H1 (cell line): Measurements from ENCODE around the gene IL10RA. TPM values are rescaled to one million over a fixed set of nuclear protein-coding genes. Genes with fewer than 3 reads are reported as not detected.

Source experiments
- ATF2 ChIP-seq: IDR thresholded peaks from 2 replicates; pipeline ENCODE4 v1.6.1; 2012; ENCODE audit warnings: low read length, inconsistent platforms
- EZH2 ChIP-seq: fragments of 200-600 bp; sonication (generic); IDR thresholded peaks from 2 replicates; pipeline ENCODE4 v1.7.1; 2012; ENCODE audit warnings: low read depth, mild to moderate bottlenecking, moderate library complexity, low read length, inconsistent platforms; ENCODE audit not compliant: severe bottlenecking
- FOSL1 ChIP-seq: IDR thresholded peaks from 2 replicates; pipeline ENCODE4 v1.6.1; 2011; ENCODE audit warnings: mild to moderate bottlenecking, low read depth, low read length, moderate library complexity; ENCODE audit not compliant: insufficient read depth
- MAFK ChIP-seq: IDR thresholded peaks from 2 replicates; pipeline ENCODE4 v1.6.1; 2012; ENCODE audit warnings: low read depth, mild to moderate bottlenecking, improper control_type of control experiment, low read length
- SIRT6 ChIP-seq: IDR thresholded peaks from one replicate; pipeline ENCODE4 v1.7.1; 2012; ENCODE audit warnings: low read length, inconsistent platforms
- SP4 ChIP-seq: IDR thresholded peaks from 2 replicates; pipeline ENCODE4 v1.6.1; 2012; ENCODE audit warnings: low read length, inconsistent platforms
- TEAD4 ChIP-seq: IDR thresholded peaks from 2 replicates; pipeline ENCODE4 v1.6.1; 2012; ENCODE audit warnings: low read depth, low read length, inconsistent platforms, mixed read lengths
- polyA plus RNA-seq, 7 experiments: library from polyadenylated mRNA; depleted of rRNA in 3 of 7; stranded (reverse) in 5 of 7; unstranded in 2 of 7; fragments of >200 nt in 5 of 7; fragments of 200-250 nt in 2 of 7; gene quantifications; 1 replicate in 5 of 7; 2 replicates in 1 of 7; 4 replicates in 1 of 7; pipeline versions ENCODE4 v1.2.1 to v1.2.3, GENCODE V29; 2011 to 2013; ENCODE audit warnings: missing spikeins in 2 of 7, mixed read lengths in 2 of 7
- total RNA-seq: library from RNA; stranded (reverse); fragmentation: NEBNext Ultra II Directional; extraction: Animal tissue kit (Norgen Biotek cat#: 25700); gene quantifications from 2 replicates; pipeline ENCODE4 v1.2.1, GENCODE V29; 2021
- TF ChIP-seq, protein P1 (sequence below): IDR thresholded peaks from 2 replicates; pipeline ENCODE4 v1.6.1; 2012; ENCODE audit warnings: inconsistent platforms

Gene IL10RA
- total and polyA plus RNA-seq, 2 of the 8 experiments (the other 6 are each of a cell fraction or from before 2014, with no cell fraction given): 0.05 to 0.11 TPM

DNA sequence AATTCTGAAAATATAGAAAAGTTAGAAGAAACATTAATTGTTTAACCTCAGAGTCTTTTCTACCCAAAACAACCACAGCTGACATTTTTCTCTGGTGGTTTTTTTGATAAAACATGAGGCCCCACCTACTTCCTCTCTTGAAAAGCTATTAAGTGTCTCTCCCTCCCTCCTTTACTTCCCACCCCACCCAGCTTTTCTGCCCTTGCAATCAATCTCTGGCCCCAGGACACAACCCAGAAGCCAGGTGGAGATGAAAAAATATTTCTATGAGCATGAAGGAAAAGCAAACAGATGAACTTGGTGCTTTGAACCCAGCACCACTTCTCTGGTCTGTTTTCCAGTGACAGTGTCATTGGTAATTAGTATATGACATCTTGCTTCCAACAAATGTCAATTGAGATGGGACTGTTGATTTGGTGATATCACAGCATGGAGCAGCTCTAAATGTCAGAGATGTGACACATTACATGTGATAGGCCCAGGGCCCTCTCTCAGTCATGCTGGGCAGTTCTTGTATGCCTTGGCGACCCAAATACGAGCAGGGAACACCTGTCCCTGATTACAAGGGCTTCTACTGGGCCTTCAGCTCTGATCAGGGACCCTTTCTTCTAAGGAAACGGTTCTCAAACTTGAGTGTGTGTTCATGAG is 33.0 kb upstream of the IL10RA start (continued):
- TF ChIP-seq FOSL1: no peak
- TF ChIP-seq EZH2: no peak
- no peak for TF ChIP-seq SIRT6
- TF ChIP-seq ATF2: no peak
- TF ChIP-seq MAFK: no peak
- TF ChIP-seq, protein P1, sequence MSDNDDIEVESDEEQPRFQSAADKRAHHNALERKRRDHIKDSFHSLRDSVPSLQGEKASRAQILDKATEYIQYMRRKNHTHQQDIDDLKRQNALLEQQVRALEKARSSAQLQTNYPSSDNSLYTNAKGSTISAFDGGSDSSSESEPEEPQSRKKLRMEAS: no peak
- no peak for TF ChIP-seq TEAD4
- no peak for TF ChIP-seq SP4
